Testis (tissue), 3 donors: ENCODE measurements around the gene MAPK12. TPM values are rescaled to one million over a fixed set of nuclear protein-coding genes. Genes with fewer than 3 reads are reported as not detected.

ENCODE experiments used
- DNase-seq: peaks from one replicate; pipeline ENCODE4 v3.0.0-alpha.2; 2019
- H3K27ac ChIP-seq, 2 donors: fragments of 200-600 bp; sonication (generic); one replicate each; pipeline ENCODE4 v1.5.1; 2019
- H3K27me3 ChIP-seq: fragments of 200-600 bp; sonication (generic); one replicate; pipeline ENCODE4 v1.5.1; 2019
- H3K36me3 ChIP-seq: fragments of 200-600 bp; sonication (generic); one replicate; pipeline ENCODE4 v1.5.1; 2017; ENCODE audit warnings: low read depth; ENCODE audit errors: missing control alignments
- H3K4me1 ChIP-seq: fragments of 200-600 bp; sonication (generic); one replicate; pipeline ENCODE4 v1.5.1; 2019
- H3K4me3 ChIP-seq, 2 donors: fragments of 200-600 bp; sonication (generic); one replicate each; pipeline ENCODE4 v1.5.1; 2017 to 2019
- H3K9me3 ChIP-seq: fragments of 200-600 bp; sonication (generic); one replicate; pipeline ENCODE4 v1.5.1; 2017
- POLR2A ChIP-seq: fragments of 450-650 bp; IDR thresholded peaks from one replicate; pipeline ENCODE4 v1.6.1; 2017; ENCODE audit warnings: antibody characterized with exemption, mild to moderate bottlenecking, moderate library complexity
- WGBS, 2 donors: methylation state at CpG; one replicate each; pipeline ENCODE4 v1.1.5; 2018; 5-methylcytosine and 5-hydroxymethylcytosine counted together
- intact Hi-C: fragments of 100-400 bp; cut with DNase I; formaldehyde crosslinking; loops from one replicate; pipeline ENCODE4 v1.15.1; 2023; ENCODE audit warnings: low total_unique reads
- polyA plus RNA-seq: library from polyadenylated mRNA; stranded (reverse); fragments of 350-450 nt; fragmentation: Illumina TruSeq; extraction: RNeasy Lipid Tissue Mini Kit (QIAGEN cat#74804); gene quantifications from one replicate; pipeline ENCODE4 v1.2.3, GENCODE V29; 2014; ENCODE audit warnings: low read depth, low replicate concordance; ENCODE audit not compliant: insufficient read depth
- total RNA-seq, 2 donors: library from RNA; depleted of rRNA; stranded (reverse); fragments of >200 nt; gene quantifications; one replicate each; pipeline ENCODE4 v1.2.3, GENCODE V29; 2016
- TF ChIP-seq, protein P1 (sequence below), 3 experiments: fragments of 450-650 bp in 2 of 3; fragments of 200-600 bp in 1 of 3; sonication (generic) in 1 of 3; IDR thresholded peaks; one replicate each; pipeline ENCODE4 v1.5.1; 2016 to 2019; ENCODE audit warnings: antibody characterized with exemption in 3 of 3, mild to moderate bottlenecking in 2 of 3, moderate library complexity in 1 of 3

The MAPK12 gene
- total and polyA plus RNA-seq, 3 donors from 2014 or later = 9.1 to 25.1 (median 22.3) TPM

DNA sequence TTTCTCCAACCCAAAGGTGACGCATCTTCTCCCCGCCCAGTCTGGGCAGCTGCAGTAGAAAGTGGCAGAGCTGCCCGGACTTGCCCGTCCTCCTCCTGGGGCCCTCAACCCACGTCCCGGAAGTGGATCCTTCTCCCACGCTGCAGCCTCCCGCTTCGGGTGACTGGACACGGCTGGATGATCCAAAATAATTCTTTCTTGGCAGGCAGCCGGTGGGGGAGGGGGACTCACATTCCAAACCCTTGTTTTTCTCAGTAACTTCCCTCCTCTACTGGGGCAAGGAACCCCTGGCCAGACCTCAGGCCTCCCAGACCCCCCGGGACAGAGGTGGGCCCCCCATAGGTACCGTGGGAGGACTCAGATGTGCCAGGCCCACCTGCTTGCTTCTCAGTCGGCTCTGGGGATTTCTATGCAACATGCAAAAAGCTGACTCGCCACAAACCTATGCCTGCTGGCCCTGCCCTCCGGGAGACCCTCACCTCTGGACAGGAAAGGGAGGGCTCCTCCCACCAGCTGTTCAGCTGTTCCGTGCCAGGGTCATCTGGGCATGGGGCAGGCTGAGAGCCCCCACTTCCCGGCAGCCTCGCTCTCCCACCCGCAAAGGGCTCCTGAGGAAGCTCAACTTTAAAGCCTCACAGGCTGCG is 44.6 kb upstream of the MAPK12 start:
- intact Hi-C loops = no loop called here
- Histone ChIP-seq H3K4me3 (peak overlapping the region; percentile 87 to 89), H3K27me3 (no peaks in the 10 kb centered on the region), H3K9me3 (no peaks in the 10 kb centered on the region), H3K36me3 (no peaks in the 10 kb centered on the region), H3K27ac (peak overlapping the region; percentile 68 to 87), H3K4me1 (peaks cover 62% of the 10 kb centered on the region)
- WGBS, 2 donors = 16 to 22% methylated on average over 15 to 19 of the region's 21 CpGs
- DNase-seq = peak; percentile 91
- TF ChIP-seq, protein P1, sequence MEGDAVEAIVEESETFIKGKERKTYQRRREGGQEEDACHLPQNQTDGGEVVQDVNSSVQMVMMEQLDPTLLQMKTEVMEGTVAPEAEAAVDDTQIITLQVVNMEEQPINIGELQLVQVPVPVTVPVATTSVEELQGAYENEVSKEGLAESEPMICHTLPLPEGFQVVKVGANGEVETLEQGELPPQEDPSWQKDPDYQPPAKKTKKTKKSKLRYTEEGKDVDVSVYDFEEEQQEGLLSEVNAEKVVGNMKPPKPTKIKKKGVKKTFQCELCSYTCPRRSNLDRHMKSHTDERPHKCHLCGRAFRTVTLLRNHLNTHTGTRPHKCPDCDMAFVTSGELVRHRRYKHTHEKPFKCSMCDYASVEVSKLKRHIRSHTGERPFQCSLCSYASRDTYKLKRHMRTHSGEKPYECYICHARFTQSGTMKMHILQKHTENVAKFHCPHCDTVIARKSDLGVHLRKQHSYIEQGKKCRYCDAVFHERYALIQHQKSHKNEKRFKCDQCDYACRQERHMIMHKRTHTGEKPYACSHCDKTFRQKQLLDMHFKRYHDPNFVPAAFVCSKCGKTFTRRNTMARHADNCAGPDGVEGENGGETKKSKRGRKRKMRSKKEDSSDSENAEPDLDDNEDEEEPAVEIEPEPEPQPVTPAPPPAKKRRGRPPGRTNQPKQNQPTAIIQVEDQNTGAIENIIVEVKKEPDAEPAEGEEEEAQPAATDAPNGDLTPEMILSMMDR (IDR thresholded peaks at IDR 0.05) = peak in 1 of 3 experiments; percentile 15
- TF ChIP-seq POLR2A = no peak

DNA sequence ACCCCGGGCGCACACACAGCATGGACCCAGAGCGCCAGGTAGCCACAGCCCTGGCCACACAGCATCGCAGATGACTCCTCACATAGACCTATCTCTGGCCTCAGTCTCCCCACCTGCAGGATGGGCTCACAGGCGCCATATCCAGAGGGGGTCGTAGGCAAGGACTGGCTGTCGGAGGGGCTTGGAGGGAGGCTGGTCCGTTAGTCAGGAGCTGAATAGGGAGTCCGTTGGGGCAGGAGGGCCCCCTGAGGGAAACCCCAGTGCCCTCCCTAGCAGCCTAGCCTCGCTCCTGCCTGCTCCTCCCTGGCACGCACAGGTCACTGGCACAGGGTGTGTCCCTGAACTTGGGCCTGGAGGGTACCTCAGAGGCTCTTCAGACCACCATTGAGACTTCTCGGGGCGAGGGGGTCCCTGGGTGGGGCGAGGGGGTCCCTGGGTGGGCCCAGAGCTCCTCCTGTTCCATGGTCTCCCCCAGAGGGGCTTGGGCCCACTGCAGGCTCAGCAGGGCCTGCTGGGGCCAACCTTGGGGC is 44.0 kb upstream of the MAPK12 start:
- DNase-seq = no peak
- Histone ChIP-seq H3K9me3 (no peaks in the 10 kb centered on the region), H3K36me3 (no peaks in the 10 kb centered on the region), H3K27me3 (no peaks in the 10 kb centered on the region), H3K27ac (peak overlapping the region; percentile 68 to 87), H3K4me1 (peaks cover 68% of the 10 kb centered on the region), H3K4me3 (peak overlapping the region; percentile 87 to 89)
- TF ChIP-seq POLR2A = no peak
- TF ChIP-seq, protein P1 (IDR thresholded peaks at IDR 0.05) = no peak
- whole genome bisulfite sequencing, 2 donors = 60 to 61% methylated on average over 8 to 14 of the region's 14 CpGs
- intact Hi-C loops = no loop called here

DNA sequence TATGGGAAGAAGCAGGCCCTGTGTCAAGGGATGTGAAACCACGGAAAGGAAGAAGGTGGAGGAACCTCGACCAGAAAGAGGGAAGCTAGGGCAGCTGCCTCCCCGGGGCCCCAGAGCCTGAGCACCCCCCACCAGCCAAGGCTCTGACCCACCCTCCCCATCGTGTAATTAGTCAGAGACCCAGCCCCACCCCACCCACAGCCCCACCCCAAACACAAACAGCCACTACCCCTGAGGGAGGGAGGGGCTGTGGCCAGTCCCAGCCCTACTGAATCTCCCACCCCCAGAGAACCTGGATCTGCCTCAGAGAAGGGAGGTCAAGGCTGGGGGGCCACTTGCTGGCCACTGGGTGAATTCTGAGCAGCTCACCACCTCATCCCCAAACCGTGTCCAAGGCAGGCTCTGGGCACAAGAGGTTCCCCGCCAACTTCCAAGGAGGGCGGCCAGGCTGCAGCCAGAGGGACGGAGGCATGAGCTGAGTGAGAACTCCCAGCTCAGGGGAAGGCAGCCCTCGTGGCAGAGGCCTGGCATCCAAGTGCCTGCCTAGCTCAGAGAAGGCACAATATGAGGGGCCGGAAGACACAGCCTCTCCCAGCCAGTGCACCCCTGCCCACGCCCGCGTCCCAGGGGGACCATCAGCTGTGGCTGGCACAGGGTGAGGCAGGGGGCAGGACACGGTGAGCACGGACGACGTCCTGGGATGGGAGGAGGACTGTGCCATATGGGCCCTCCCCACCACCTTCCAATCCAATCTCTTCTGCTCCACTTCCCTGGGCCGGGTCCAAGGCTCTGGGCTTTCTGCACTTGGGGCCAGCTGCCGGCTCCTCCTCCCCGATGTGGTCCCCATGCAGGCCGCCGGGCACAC is 43.3 kb upstream of the MAPK12 start:
- H3K4me3 ChIP-seq = peak overlapping the region in 1 of 2 donors; percentile 89
- H3K36me3 ChIP-seq = no peaks in the 10 kb centered on the region
- 48 to 52% methylated on average over 7 to 22 of the region's 22 CpGs for WGBS, 2 donors
- peak overlapping the region; percentile 68 to 87 for H3K27ac ChIP-seq
- no peaks in the 10 kb centered on the region for H3K9me3 ChIP-seq
- no peak for DNase-seq
- H3K27me3 ChIP-seq = no peaks in the 10 kb centered on the region
- TF ChIP-seq, protein P1 (IDR thresholded peaks at IDR 0.05) = no peak
- TF ChIP-seq POLR2A = no peak
- intact Hi-C loops = no loop called here
- H3K4me1 ChIP-seq = peaks cover 72% of the 10 kb centered on the region

- no peak for TF ChIP-seq POLR2A
- TF ChIP-seq, protein P1 (IDR thresholded peaks at IDR 0.05) = no peak
- intact Hi-C loops = no loop called here
- WGBS, 2 donors = 60 to 73% methylated on average over 2 to 11 of the region's 11 CpGs
- H3K36me3 ChIP-seq = no peaks in the 10 kb centered on the region
- H3K27me3 ChIP-seq = no peaks in the 10 kb centered on the region
- H3K4me1 ChIP-seq = peaks cover 66% of the 10 kb centered on the region
- no peaks in the 10 kb centered on the region for H3K9me3 ChIP-seq
- DNase-seq = no peak
- H3K4me3 ChIP-seq = no peak overlapping the region
- peak overlapping the region; percentile 68 to 87 for H3K27ac ChIP-seq
Observed at GRCh38 chr22:50303848-50304527, 42.5 kb upstream of the MAPK12 start.
